HCT116 (cell line): ENCODE data around the gene CD44. TPM values are rescaled to one million over a fixed set of nuclear protein-coding genes. Genes with fewer than 3 reads are reported as not detected.

Source experiments
- ATAC-seq: fragments of 200-7000 bp; cut with Tn5 transposase; 2 replicates; pipeline ENCODE4 v1.9.1; 2020; ENCODE audit warnings: mild to moderate bottlenecking, moderate library complexity
- BruUV-seq: library from RNA; stranded (reverse); fragments of 400-500 nt; replicated peaks from 2 replicates; lab custom pipeline; 2021; lab: Mats Ljungman, UMichigan
- CTCF ChIA-PET: fragments of 300-600 bp; sonication (Branson Sonifier 250); formaldehyde crosslinking; loops from one replicate; lab custom pipeline; 2021; ENCODE audit warnings: antibody characterized with exemption; lab: Charles Lee
- POLR2A ChIA-PET: fragments of 300-600, 350-600 bp; sonication (Branson Sonifier 250); formaldehyde crosslinking; loops from one replicate; lab custom pipeline; 2021; ENCODE audit warnings: antibody characterized with exemption; lab: Charles Lee
- RAD21 ChIA-PET, 2 experiments: fragments of 300-600 bp; sonication (Branson Sonifier 250); formaldehyde crosslinking; loops; one replicate each; lab custom pipeline; 2023; ENCODE audit warnings: low total read pairs in 2 of 2; ENCODE audit not compliant: uncharacterized antibody in 2 of 2, unreplicated experiment in 2 of 2, low non-redundant PET in 1 of 2; lab: Charles Lee
- DNase-seq: peaks from one replicate; pipeline ENCODE4 v3.0.0-alpha.2; 2010; ENCODE audit warnings: low read depth, low spot score
- H2AFZ ChIP-seq: fragments of 200-600 bp; shearing (Covaris generic), sonication (generic); 2 replicates; pipeline ENCODE4 v1.6.1; 2017; ENCODE audit warnings: low read depth, mixed run types, mixed read lengths, antibody characterized with exemption, low read length; ENCODE audit not compliant: poor library complexity, severe bottlenecking
- H3K27ac ChIP-seq: 2 replicates; pipeline ENCODE4 v1.5.1; 2012; ENCODE audit warnings: low read depth, low read length
- H3K27me3 ChIP-seq: fragments of 200-600 bp; sonication (generic); 2 replicates; pipeline ENCODE4 v1.6.1; 2016; ENCODE audit warnings: mixed run types, low read length, mixed read lengths; ENCODE audit not compliant: insufficient read depth
- H3K36me3 ChIP-seq, 2 experiments: fragments of 200-500 bp in 1 of 2; fragments of 200-600 bp in 1 of 2; sonication (Bioruptor generic) in 1 of 2; sonication (generic) in 1 of 2; 2 replicates each; pipeline versions ENCODE4 v1.5.1 to v1.6.1; 2014 to 2016; ENCODE audit warnings: low read length in 2 of 2, inconsistent platforms in 1 of 2, mixed read lengths in 1 of 2, mixed run types in 1 of 2; ENCODE audit not compliant: insufficient read depth in 2 of 2, control insufficient read depth in 1 of 2
- H3K4me1 ChIP-seq, 2 experiments: fragments of 200-600 bp in 1 of 2; sonication (generic) in 1 of 2; 2 replicates each; pipeline versions ENCODE4 v1.5.1 to v1.6.1; 2012 to 2017; ENCODE audit warnings: low read length in 2 of 2, inconsistent platforms in 1 of 2, mild to moderate bottlenecking in 1 of 2, mixed read lengths in 1 of 2, mixed run types in 1 of 2, moderate library complexity in 1 of 2; ENCODE audit not compliant: insufficient read depth in 2 of 2, control insufficient read depth in 1 of 2
- H3K4me2 ChIP-seq: fragments of 200-600 bp; sonication (generic); 2 replicates; pipeline ENCODE4 v1.6.1; 2017; ENCODE audit warnings: mixed run types, low read length, mixed read lengths
- H3K4me3 ChIP-seq, 2 experiments: fragments of 200-600 bp in 1 of 2; sonication (generic) in 1 of 2; replicated peaks in 1 of 2; 2 replicates each; pipeline ENCODE4 v1.5.1; 2011 to 2016; ENCODE audit warnings: low read length in 2 of 2, control low read depth in 1 of 2, low read depth in 1 of 2, mild to moderate bottlenecking in 1 of 2, mixed read lengths in 1 of 2, mixed run types in 1 of 2
- H3K79me2 ChIP-seq: fragments of 200-600 bp; sonication (generic); 2 replicates; pipeline ENCODE4 v1.6.1; 2017; ENCODE audit warnings: mild to moderate bottlenecking, mixed run types, low read length, moderate library complexity, mixed read lengths; ENCODE audit not compliant: insufficient read depth
- H3K9ac ChIP-seq: fragments of 200-600 bp; sonication (generic); 2 replicates; pipeline ENCODE4 v1.6.1; 2016; ENCODE audit warnings: low read length, mixed read lengths
- H3K9me2 ChIP-seq: fragments of 200-600 bp; sonication (generic), shearing (Covaris generic); 2 replicates; pipeline ENCODE4 v1.6.1; 2017; ENCODE audit warnings: mixed run types, mild to moderate bottlenecking, moderate library complexity; ENCODE audit not compliant: insufficient read depth
- H3K9me3 ChIP-seq, 2 experiments: fragments of 200-500 bp in 1 of 2; fragments of 200-600 bp in 1 of 2; sonication (Bioruptor generic) in 1 of 2; sonication (generic) in 1 of 2; 2 replicates each; pipeline ENCODE4 v1.6.1; 2014 to 2017; ENCODE audit warnings: low read length in 2 of 2, mixed read lengths in 2 of 2, inconsistent platforms in 1 of 2, low read depth in 1 of 2, mild to moderate bottlenecking in 1 of 2, mixed run types in 1 of 2, moderate library complexity in 1 of 2; ENCODE audit not compliant: control insufficient read depth in 1 of 2, insufficient read depth in 1 of 2
- H4K20me1 ChIP-seq: fragments of 200-600 bp; sonication (generic), shearing (Covaris generic); 2 replicates; pipeline ENCODE4 v1.6.1; 2017; ENCODE audit warnings: mixed run types, mild to moderate bottlenecking, moderate library complexity; ENCODE audit not compliant: insufficient read depth
- CBX3 ChIP-seq: IDR thresholded peaks from 2 replicates; pipeline ENCODE4 v1.6.1; 2012; ENCODE audit warnings: low read depth
- EGR1 ChIP-seq: IDR thresholded peaks from 2 replicates; pipeline ENCODE4 v1.6.1; 2012; ENCODE audit warnings: low read depth
- ELF1 ChIP-seq: IDR thresholded peaks from 2 replicates; pipeline ENCODE4 v1.6.1; 2012; ENCODE audit warnings: low read depth, borderline replicate concordance
- EZH2 ChIP-seq: fragments of 200-600 bp; sonication (generic); IDR thresholded peaks from 2 replicates; pipeline ENCODE4 v1.6.1; 2017; ENCODE audit warnings: antibody characterized with exemption, mixed run types
- FOSL1 ChIP-seq: IDR thresholded peaks from 2 replicates; pipeline ENCODE4 v1.6.1; 2012; ENCODE audit warnings: low read depth
- JUND ChIP-seq: IDR thresholded peaks from 2 replicates; pipeline ENCODE4 v1.6.1; 2012
- MAX ChIP-seq: IDR thresholded peaks from 2 replicates; pipeline ENCODE4 v1.6.1; 2012
- POLR2AphosphoS5 ChIP-seq: IDR thresholded peaks from 2 replicates; pipeline ENCODE4 v1.6.1; 2011; ENCODE audit warnings: mild to moderate bottlenecking, low read depth, low read length, moderate library complexity
- REST ChIP-seq: IDR thresholded peaks from 2 replicates; pipeline ENCODE4 v1.6.1; 2012; ENCODE audit warnings: low read depth
- SRF ChIP-seq: IDR thresholded peaks from 2 replicates; pipeline ENCODE4 v1.6.1; 2012; ENCODE audit warnings: low read depth
- YY1 ChIP-seq: IDR thresholded peaks from 2 replicates; pipeline ENCODE4 v1.6.1; 2011; ENCODE audit warnings: low read length, low read depth, moderate library complexity, mild to moderate bottlenecking; ENCODE audit not compliant: insufficient replicate concordance; ENCODE audit errors: extremely low read depth
- ZBTB33 ChIP-seq: IDR thresholded peaks from 2 replicates; pipeline ENCODE4 v1.6.1; 2011; ENCODE audit warnings: mild to moderate bottlenecking, low read length, moderate library complexity; ENCODE audit not compliant: insufficient replicate concordance; ENCODE audit errors: extremely low read depth
- ZNF274 ChIP-seq: fragments of 200-500 bp; sonication (Bioruptor generic); IDR thresholded peaks from 2 replicates; pipeline ENCODE4 v1.6.1; 2014; ENCODE audit warnings: mild to moderate bottlenecking, low read depth, low read length, inconsistent platforms
- intact Hi-C: fragments of 100-400 bp; cut with micrococcal nuclease; formaldehyde crosslinking; loops from 2 replicates; pipeline ENCODE4 v1.10.0; 2022
- total RNA-seq: library from RNA; stranded (reverse); gene quantifications from one replicate; pipeline ENCODE4 v1.2.1, GENCODE V29; 2021; ENCODE audit not compliant: unreplicated experiment
- TF ChIP-seq, protein P1 (sequence below), 3 experiments: fragments of 200-600 bp in 1 of 3; sonication (generic) in 1 of 3; IDR thresholded peaks in 2 of 3; conservative IDR thresholded peaks in 1 of 3; 2 replicates each; pipeline ENCODE4 v1.5.1; 2012 to 2017; ENCODE audit warnings: low read depth in 2 of 3, low read length in 2 of 3, antibody characterized with exemption in 1 of 3, borderline replicate concordance in 1 of 3, control low read depth in 1 of 3, mild to moderate bottlenecking in 1 of 3, mixed read lengths in 1 of 3, mixed run types in 1 of 3, moderate library complexity in 1 of 3; ENCODE audit not compliant: insufficient read depth in 1 of 3

Gene CD44
- total RNA-seq, 1 experiment from 2014 or later: 742 TPM

DNA sequence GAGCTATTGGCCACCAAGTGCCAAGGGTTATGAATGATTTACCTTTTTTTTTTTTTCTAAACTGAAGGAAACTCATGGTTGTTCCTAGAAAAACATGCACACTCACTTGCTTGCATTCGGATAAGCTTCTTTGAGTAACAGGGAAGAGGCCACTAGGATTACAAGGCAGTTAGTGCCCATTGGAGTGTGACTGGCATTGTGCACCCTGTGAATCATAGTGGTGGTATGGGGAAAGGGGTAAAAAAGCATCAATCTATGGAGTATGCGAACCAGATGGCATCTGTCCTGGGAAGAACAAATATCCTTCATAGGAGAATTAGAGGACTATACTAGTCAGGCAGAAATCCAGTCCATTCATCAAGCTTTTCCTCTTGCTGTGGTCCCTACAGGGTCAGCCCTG is 24.2 kb downstream of the CD44 start:
- Histone ChIP-seq H3K9me3 (no peaks in the 10 kb centered on the region), H3K9ac (peak overlapping the region; percentile 58), H3K4me1 (peaks cover 97 to 100% of the 10 kb centered on the region in 2 experiments), H3K4me3 (no peak overlapping the region), H3K36me3 (peaks cover 0 to 2% of the 10 kb centered on the region in 2 experiments; a peak in 1 of 4 replicates), H3K9me2 (no peaks in the 10 kb centered on the region), H3K27ac (peak overlapping the region; percentile 89), H3K27me3 (no peaks in the 10 kb centered on the region), H3K4me2 (peak overlapping the region; percentile 72), H3K79me2 (peaks cover 100% of the 10 kb centered on the region), H2AFZ (no peak overlapping the region), H4K20me1 (peaks cover 3% of the 10 kb centered on the region; the same call in 1 of the 2 replicates)
- no peak for TF ChIP-seq EZH2
- no peak for TF ChIP-seq ELF1
- TF ChIP-seq CBX3: no peak; the same call in 1 of the 2 replicates
- TF ChIP-seq REST: no peak
- TF ChIP-seq, protein P1, sequence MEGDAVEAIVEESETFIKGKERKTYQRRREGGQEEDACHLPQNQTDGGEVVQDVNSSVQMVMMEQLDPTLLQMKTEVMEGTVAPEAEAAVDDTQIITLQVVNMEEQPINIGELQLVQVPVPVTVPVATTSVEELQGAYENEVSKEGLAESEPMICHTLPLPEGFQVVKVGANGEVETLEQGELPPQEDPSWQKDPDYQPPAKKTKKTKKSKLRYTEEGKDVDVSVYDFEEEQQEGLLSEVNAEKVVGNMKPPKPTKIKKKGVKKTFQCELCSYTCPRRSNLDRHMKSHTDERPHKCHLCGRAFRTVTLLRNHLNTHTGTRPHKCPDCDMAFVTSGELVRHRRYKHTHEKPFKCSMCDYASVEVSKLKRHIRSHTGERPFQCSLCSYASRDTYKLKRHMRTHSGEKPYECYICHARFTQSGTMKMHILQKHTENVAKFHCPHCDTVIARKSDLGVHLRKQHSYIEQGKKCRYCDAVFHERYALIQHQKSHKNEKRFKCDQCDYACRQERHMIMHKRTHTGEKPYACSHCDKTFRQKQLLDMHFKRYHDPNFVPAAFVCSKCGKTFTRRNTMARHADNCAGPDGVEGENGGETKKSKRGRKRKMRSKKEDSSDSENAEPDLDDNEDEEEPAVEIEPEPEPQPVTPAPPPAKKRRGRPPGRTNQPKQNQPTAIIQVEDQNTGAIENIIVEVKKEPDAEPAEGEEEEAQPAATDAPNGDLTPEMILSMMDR (IDR thresholded peaks at IDR 0.05 in 2 of 3, conservative IDR thresholded peaks at IDR 0.05 in 1 of 3; ENCODE audit: borderline replicate concordance in 1 of 3, insufficient read depth in 1 of 3, low read depth in 2 of 3, low read length in 2 of 3): no peak
- no peak for TF ChIP-seq ZBTB33
- no peak for TF ChIP-seq EGR1
- no peak for TF ChIP-seq SRF
- TF ChIP-seq YY1: no peak
- no peak for TF ChIP-seq POLR2AphosphoS5
- TF ChIP-seq MAX: peak; percentile 12
- no peak for TF ChIP-seq ZNF274
- TF ChIP-seq JUND: peak; percentile 64
- TF ChIP-seq FOSL1: no peak
- CTCF ChIA-PET: interaction anchor here (0.7 to 1.5 kb wide), 9 partner anchors 8 to 238 kb away, joined by 3 to 8 read pairs (median 3); partner anchors contain the start of gene CD44
- peak; percentile 23; the same call in 1 of the 2 replicates for ATAC-seq
- POLR2A ChIA-PET: interaction anchor here (0.9 to 2.0 kb wide), 6 partner anchors 9 to 154 kb away, joined by 3 to 10 read pairs (median 5); partner anchors contain the start of gene CD44
- DNase-seq: no peak
- RAD21 ChIA-PET: interaction anchor here in 1 of 2 experiments (0.7 kb wide), 1 partner anchor 8 kb away, joined by 4 read pairs; no protein-coding TSS in a partner anchor
- intact Hi-C loops: loop anchor here (1.0 to 10.0 kb wide), 2 partner anchors 154 to 238 kb away; no protein-coding TSS in a partner anchor
- BruUV-seq: no TSS peak
